GM12878 (cell line): ENCODE measurements around the gene WAS. TPM values are rescaled to one million over a fixed set of nuclear protein-coding genes. Genes with fewer than 3 reads are reported as not detected.

ENCODE experiments used
- ATAC-seq: fragments of 200-7000 bp; cut with Tn5 transposase; 3 replicates; pipeline ENCODE4 v1.9.1; 2020; ENCODE audit warnings: mild to moderate bottlenecking, moderate library complexity
- BruUV-seq: library from RNA; stranded (reverse); fragments of 400-500 nt; replicated peaks from 2 replicates; lab custom pipeline; 2021; lab: Mats Ljungman, UMichigan
- CTCF ChIA-PET: fragments of 300-600 bp; sonication (Branson Sonifier 250); formaldehyde crosslinking; extraction: SDS; loops from one replicate; lab custom pipeline; 2021; ENCODE audit warnings: inconsistent platforms; lab: Yijun Ruan, JAX
- POLR2A ChIA-PET: fragments of 350-600 bp; formaldehyde crosslinking; extraction: SDS; loops from one replicate; lab custom pipeline; 2021; ENCODE audit warnings: inconsistent platforms; lab: Charles Lee
- RAD21 ChIA-PET: fragments of 300-600 bp; sonication (Branson Sonifier 250); formaldehyde crosslinking; loops from one replicate; lab custom pipeline; 2023; ENCODE audit warnings: antibody characterized with exemption; ENCODE audit not compliant: unreplicated experiment; lab: Charles Lee
- SMC1A ChIA-PET: fragments of 300-600 bp; sonication (Branson Sonifier 250); formaldehyde crosslinking; loops from one replicate; lab custom pipeline; 2023; ENCODE audit not compliant: unreplicated experiment, uncharacterized antibody; lab: Charles Lee
- DNase-seq: peaks from one replicate; pipeline ENCODE4 v3.0.0-alpha.2; 2011; ENCODE audit warnings: low read depth, low spot score
- FAIRE-seq: peaks from 3 replicates; lab custom pipeline; 2011; peaks lifted over from hg19 to GRCh38; lab: Jason Lieb, UNC
- H2AFZ ChIP-seq: 2 replicates; pipeline ENCODE4 v1.6.0; 2011; ENCODE audit warnings: low read depth, low read length, control low read depth; ENCODE audit not compliant: control insufficient read depth
- H3K27ac ChIP-seq: 2 replicates; pipeline ENCODE4 v1.5.1; 2011; ENCODE audit warnings: control low read depth; ENCODE audit not compliant: control insufficient read depth, insufficient read depth
- H3K27me3 ChIP-seq, 2 experiments: replicated peaks in 1 of 2; 2 replicates each; pipeline versions ENCODE4 v1.6.0 to v1.6.1; 2011; ENCODE audit warnings: low read length in 1 of 2; ENCODE audit not compliant: control insufficient read depth in 2 of 2, insufficient read depth in 2 of 2
- H3K36me3 ChIP-seq, 2 experiments: 2 replicates each; pipeline ENCODE4 v1.5.1; 2011; ENCODE audit warnings: low read length in 1 of 2; ENCODE audit not compliant: control insufficient read depth in 2 of 2, insufficient read depth in 2 of 2
- H3K4me1 ChIP-seq: 2 replicates; pipeline ENCODE4 v1.6.1; 2011; ENCODE audit warnings: mild to moderate bottlenecking, low read length, moderate library complexity, mixed read lengths; ENCODE audit not compliant: control insufficient read depth, insufficient read depth
- H3K4me2 ChIP-seq: 2 replicates; pipeline ENCODE4 v1.6.0; 2011; ENCODE audit warnings: control low read depth; ENCODE audit not compliant: control insufficient read depth, insufficient read depth
- H3K4me3 ChIP-seq: fragments of 200-600 bp; sonication (generic); 2 replicates; pipeline ENCODE4 v1.5.1; 2016
- H3K79me2 ChIP-seq: 2 replicates; pipeline ENCODE4 v1.6.0; 2011; ENCODE audit warnings: low read length; ENCODE audit not compliant: control insufficient read depth, insufficient read depth
- H3K9ac ChIP-seq: 2 replicates; pipeline ENCODE4 v1.8.0; 2011; ENCODE audit warnings: low read length, control low read depth, mixed read lengths; ENCODE audit not compliant: control insufficient read depth, insufficient read depth
- H3K9me3 ChIP-seq: replicated peaks from 3 replicates; pipeline ENCODE4 v1.5.1; 2011; ENCODE audit warnings: mild to moderate bottlenecking, low read length; ENCODE audit not compliant: control insufficient read depth, insufficient read depth
- H4K20me1 ChIP-seq: 2 replicates; pipeline ENCODE4 v1.6.0; 2011; ENCODE audit not compliant: control insufficient read depth, insufficient read depth
- ATF3 ChIP-seq: IDR thresholded peaks from 2 replicates; pipeline ENCODE4 v1.6.1; 2011; ENCODE audit warnings: low read depth, mild to moderate bottlenecking, low read length, moderate library complexity, borderline replicate concordance; ENCODE audit errors: extremely low read depth
- CBX5 ChIP-seq: sonication (generic); IDR thresholded peaks from 2 replicates; pipeline ENCODE4 v1.6.1; 2016; ENCODE audit warnings: low read depth, moderate library complexity, mild to moderate bottlenecking, inconsistent platforms
- CHD2 ChIP-seq: IDR thresholded peaks from 2 replicates; pipeline ENCODE4 v1.6.1; 2011; ENCODE audit warnings: low read depth, low read length, improper control_type of control experiment, borderline replicate concordance
- CREB1 ChIP-seq: IDR thresholded peaks from 2 replicates; pipeline ENCODE4 v1.6.1; 2012; ENCODE audit warnings: low read depth, mild to moderate bottlenecking, inconsistent platforms
- CTCF ChIP-seq, 3 experiments: IDR thresholded peaks in 2 of 3; conservative IDR thresholded peaks in 1 of 3; 2 replicates each; pipeline ENCODE4 v1.5.1; 2011; ENCODE audit warnings: low read depth in 3 of 3, low read length in 3 of 3, mild to moderate bottlenecking in 3 of 3, control low read depth in 2 of 3, moderate library complexity in 2 of 3, inconsistent platforms in 1 of 3, mixed read lengths in 1 of 3; ENCODE audit not compliant: control insufficient read depth in 2 of 3, insufficient read depth in 1 of 3; ENCODE audit errors: extremely low read depth in 1 of 3
- EED ChIP-seq: sonication (generic); IDR thresholded peaks from 2 replicates; pipeline ENCODE4 v1.6.1; 2016; ENCODE audit warnings: antibody characterized with exemption, low read depth
- EGR1 ChIP-seq, 2 experiments: IDR thresholded peaks; 1 replicate in 1 of 2; 2 replicates in 1 of 2; pipeline ENCODE4 v1.6.1; 2011 to 2012; ENCODE audit warnings: low read depth in 2 of 2, low read length in 2 of 2, borderline replicate concordance in 1 of 2, mild to moderate bottlenecking in 1 of 2, moderate library complexity in 1 of 2
- ETV6 ChIP-seq, 2 experiments: fragments of 450-650 bp in 1 of 2; IDR thresholded peaks in 1 of 2; conservative IDR thresholded peaks in 1 of 2; 2 replicates each; pipeline ENCODE4 v1.6.1; 2014; ENCODE audit warnings: antibody characterized with exemption in 1 of 2, borderline replicate concordance in 1 of 2, low read depth in 1 of 2, mild to moderate bottlenecking in 1 of 2, moderate library complexity in 1 of 2
- FOS ChIP-seq: IDR thresholded peaks from 3 replicates; pipeline ENCODE4 v1.6.1; 2011; ENCODE audit warnings: borderline replicate concordance; ENCODE audit not compliant: insufficient read length; ENCODE audit errors: extremely low read depth
- HDGF ChIP-seq: fragments of 450-650 bp; IDR thresholded peaks from 2 replicates; pipeline ENCODE4 v1.6.1; 2016; ENCODE audit warnings: antibody characterized with exemption
- LARP7 ChIP-seq: fragments of 450-650 bp; IDR thresholded peaks from 2 replicates; pipeline ENCODE4 v1.6.1; 2017; ENCODE audit warnings: mild to moderate bottlenecking
- MAX ChIP-seq: IDR thresholded peaks from 2 replicates; pipeline ENCODE4 v1.6.1; 2012; ENCODE audit warnings: low read depth, low read length, improper control_type of control experiment
- MTA3 ChIP-seq: IDR thresholded peaks from 2 replicates; pipeline ENCODE4 v1.6.1; 2012; ENCODE audit warnings: low read length, inconsistent platforms, borderline replicate concordance
- NFXL1 ChIP-seq: fragments of 450-650 bp; IDR thresholded peaks from 2 replicates; pipeline ENCODE4 v1.6.1; 2017; ENCODE audit warnings: antibody characterized with exemption, mild to moderate bottlenecking, borderline replicate concordance
- NFYA ChIP-seq: IDR thresholded peaks from 2 replicates; pipeline ENCODE4 v1.6.1; 2011; ENCODE audit warnings: low read depth, mild to moderate bottlenecking, low read length, improper control_type of control experiment, borderline replicate concordance
- NFYB ChIP-seq: IDR thresholded peaks from 2 replicates; pipeline ENCODE4 v1.6.1; 2011; ENCODE audit warnings: low read depth, mild to moderate bottlenecking, low read length, improper control_type of control experiment, moderate library complexity; ENCODE audit not compliant: insufficient read depth
- NR2C1 ChIP-seq: fragments of 450-650 bp; IDR thresholded peaks from 2 replicates; pipeline ENCODE4 v1.6.1; 2017; ENCODE audit warnings: antibody characterized with exemption, mild to moderate bottlenecking, moderate library complexity
- PAX8 ChIP-seq: fragments of 450-650 bp; IDR thresholded peaks from 2 replicates; pipeline ENCODE4 v1.6.1; 2017; ENCODE audit warnings: mild to moderate bottlenecking, moderate library complexity
- SREBF1 ChIP-seq: IDR thresholded peaks from 2 replicates; pipeline ENCODE4 v1.6.1; 2012; ENCODE audit warnings: mild to moderate bottlenecking, low read length
- SUZ12 ChIP-seq: fragments of 200-600 bp; sonication (generic); IDR thresholded peaks from one replicate; pipeline ENCODE4 v1.6.1; 2018; ENCODE audit warnings: antibody characterized with exemption, mild to moderate bottlenecking; ENCODE audit not compliant: unreplicated experiment
- ZNF207 ChIP-seq: fragments of 450-650 bp; IDR thresholded peaks from 2 replicates; pipeline ENCODE4 v1.6.1; 2014; ENCODE audit warnings: antibody characterized with exemption, mild to moderate bottlenecking, borderline replicate concordance
- WGBS: methylation state at CpG from one replicate; pipeline ENCODE4 v1.1.6; 2016; ENCODE audit warnings: low lambda C conversion rate; ENCODE audit not compliant: insufficient replicate concordance, insufficient coverage; ENCODE audit errors: missing lambda C conversion rate; 5-methylcytosine and 5-hydroxymethylcytosine counted together
- in situ Hi-C: fragments of 300-500 bp; cut with MboI; formaldehyde crosslinking; loops from 9 replicates; pipeline ENCODE4 v1.14.3; 2018; ENCODE audit warnings: mixed read lengths
- intact Hi-C: fragments of 100-400 bp; cut with micrococcal nuclease; formaldehyde crosslinking; loops from one replicate; pipeline ENCODE4 v1.14.2; 2022; ENCODE audit not compliant: unreplicated experiment
- polyA plus RNA-seq, 11 experiments: library from polyadenylated mRNA; depleted of rRNA in 4 of 11; unstranded in 6 of 11; stranded (reverse) in 5 of 11; fragments of >200 nt; fragmentation: Nextera tagmentation in 4 of 11; fragmentation: Illumina TruSeq in 1 of 11; extraction: Ambion mirVana in 4 of 11; extraction: Trizol in 1 of 11; gene quantifications; 1 replicate in 1 of 11; 2 replicates in 10 of 11; pipeline versions ENCODE4 v1.2.1 to v1.2.3, GENCODE V29; 2011 to 2016; ENCODE audit warnings: inconsistent platforms in 2 of 11, missing spikeins in 2 of 11, low read depth in 1 of 11
- total RNA-seq, 4 experiments: library from RNA; depleted of rRNA in 3 of 4; stranded (reverse); fragments of >200 nt in 3 of 4; fragmentation: Illumina TruSeq in 1 of 4; extraction: Trizol in 1 of 4; gene quantifications; 2 replicates each; pipeline versions ENCODE4 v1.2.1 to v1.2.3, GENCODE V29; 2013 to 2021

The WAS gene
- total and polyA plus RNA-seq, 10 of the 15 experiments (the other 5 are each of a cell fraction or from before 2014, with no cell fraction given): 1.6 to 84.7 (median 23.0) TPM

DNA sequence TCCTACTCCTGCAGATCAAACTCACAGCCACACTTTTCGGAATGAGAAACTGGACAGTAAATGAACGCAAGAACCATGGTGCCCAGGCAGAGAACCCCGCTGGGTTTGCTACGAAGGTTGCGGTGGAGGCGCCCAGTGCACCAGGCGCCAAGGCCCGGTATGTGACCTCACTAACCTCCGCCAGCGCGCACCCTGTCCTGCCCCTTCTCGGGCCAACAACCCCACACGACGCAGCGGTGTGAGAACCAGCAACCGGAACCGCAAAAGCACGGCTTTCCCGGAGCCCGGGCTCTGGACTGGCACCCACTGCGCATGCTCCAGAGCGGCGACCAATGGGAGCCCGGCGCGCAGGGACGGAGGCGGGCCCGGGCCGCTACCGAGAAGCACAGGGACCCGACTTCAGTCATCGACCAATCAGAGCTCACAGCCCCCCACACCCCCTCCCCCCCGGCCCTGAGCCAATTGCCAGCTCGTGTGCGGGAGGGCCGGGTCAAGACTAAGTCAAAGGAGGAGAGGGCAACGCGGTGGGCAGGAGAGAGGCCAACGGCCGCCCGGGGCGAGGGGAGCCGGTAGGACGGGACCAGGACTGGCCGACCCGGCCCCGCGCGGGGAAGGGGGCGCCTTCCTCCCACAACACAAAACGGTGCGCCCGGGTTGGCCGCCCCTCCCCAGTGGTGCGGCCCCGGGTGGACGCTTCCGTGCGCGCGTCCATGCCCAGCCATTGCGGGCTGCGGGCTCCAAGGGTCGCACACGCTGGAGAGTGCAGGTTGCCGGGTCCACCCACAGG lies 7.3 kb upstream of the WAS start:
- DNase-seq: peak; percentile 61
- RAD21 ChIA-PET: no interaction called here
- peak overlapping the region; percentile 72 for H3K4me2 ChIP-seq
- CTCF ChIA-PET: no interaction called here
- no peaks in the 10 kb centered on the region for H3K36me3 ChIP-seq
- SMC1A ChIA-PET: interaction anchor here (1.4 kb wide), 1 partner anchor 22 kb away, joined by 3 read pairs; no protein-coding TSS in a partner anchor
- H3K27ac ChIP-seq: peak overlapping the region; percentile 75
- peaks cover 12% of the 10 kb centered on the region for H3K79me2 ChIP-seq
- no peaks in the 10 kb centered on the region; the same call in 1 of the 2 replicates for H3K4me1 ChIP-seq
- 32% methylated on average over 45 of the region's 67 CpGs for WGBS
- H3K9ac ChIP-seq: peak overlapping the region; percentile 70
- peak overlapping the region; percentile 76 for H3K4me3 ChIP-seq
- peak overlapping the region; percentile 71 for H2AFZ ChIP-seq
- POLR2A ChIA-PET: interaction anchor here (1.0 to 1.5 kb wide), 3 partner anchors 8 to 136 kb away, joined by 3 to 9 read pairs (median 4); partner anchors contain the start of genes SUV39H1 and TBC1D25
- intact Hi-C loops (loop anchor here (2.0 kb wide), 1 partner anchor 21 kb away; the partner anchor contains the start of gene SUV39H1), in situ Hi-C loops (no loop called here)
- peak; percentile 97 for ATAC-seq
- no peaks in the 10 kb centered on the region for H3K9me3 ChIP-seq
- no TSS peak for BruUV-seq
- no peaks in the 10 kb centered on the region for H3K27me3 ChIP-seq
- FAIRE-seq: no peak
- H4K20me1 ChIP-seq: no peaks in the 10 kb centered on the region
- no peak for TF ChIP-seq EGR1 (IDR thresholded peaks at IDR 0.05; ENCODE audit: borderline replicate concordance in 1 of 2, low read depth in 2 of 2, low read length in 2 of 2)
- no peak for TF ChIP-seq HDGF
- no peak for TF ChIP-seq ETV6 (conservative IDR thresholded peaks at IDR 0.05 in 1 of 2, IDR thresholded peaks at IDR 0.05 in 1 of 2; ENCODE audit: borderline replicate concordance in 1 of 2, low read depth in 1 of 2)
- TF ChIP-seq CHD2: peak; percentile 81
- no peak for TF ChIP-seq NFYA
- TF ChIP-seq CREB1: 0 out of 2 replicates have a peak, but pooled peaks have one; percentile 44
- TF ChIP-seq EED: no peak
- TF ChIP-seq NFYB: peak; percentile 90
- peak; percentile 59; the same call in 1 of the 2 replicates for TF ChIP-seq SREBF1
- TF ChIP-seq NFXL1: no peak
- TF ChIP-seq MTA3: no peak
- TF ChIP-seq ZNF207: 0 out of 2 replicates have a peak, but pooled peaks have one; percentile 23
- no peak for TF ChIP-seq ATF3
- TF ChIP-seq PAX8: no peak
- peak; percentile 35 for TF ChIP-seq FOS
- no peak for TF ChIP-seq NR2C1
- TF ChIP-seq MAX: no peak
- TF ChIP-seq LARP7: no peak; the same call in 1 of the 2 replicates
- TF ChIP-seq CBX5: no peak
- TF ChIP-seq SUZ12: no peak
- TF ChIP-seq CTCF (IDR thresholded peaks at IDR 0.05 in 2 of 3, conservative IDR thresholded peaks at IDR 0.05 in 1 of 3; ENCODE audit: control insufficient read depth in 2 of 3, extremely low read depth in 1 of 3, insufficient read depth in 1 of 3, low read depth in 3 of 3, low read length in 3 of 3): no peak
